Keratinocyte (primary cell): Measurements from ENCODE around the gene ACR. TPM values are rescaled to one million over a fixed set of nuclear protein-coding genes. Genes with fewer than 3 reads are reported as not detected.

Experiments used
- DNase-seq: peaks from one replicate; pipeline ENCODE4 v3.0.0-alpha.2; 2011; ENCODE audit warnings: low read depth, missing footprints, low spot score
- FAIRE-seq: peaks from 2 replicates; lab custom pipeline; 2011; peaks lifted over from hg19 to GRCh38; lab: Jason Lieb, UNC
- H2AFZ ChIP-seq: 2 replicates; pipeline ENCODE4 v1.6.0; 2012; ENCODE audit warnings: low read length, control low read depth, inconsistent platforms; ENCODE audit not compliant: control insufficient read depth
- H3K27ac ChIP-seq: 2 replicates; pipeline ENCODE4 v1.5.1; 2011; ENCODE audit warnings: low read length; ENCODE audit not compliant: control insufficient read depth, insufficient read depth
- H3K27me3 ChIP-seq: 3 replicates; pipeline ENCODE4 v1.6.0; 2011; ENCODE audit warnings: low read length; ENCODE audit not compliant: control insufficient read depth, insufficient read depth; ENCODE audit errors: extremely low read depth
- H3K36me3 ChIP-seq, 2 experiments: 2 replicates in 1 of 2; 3 replicates in 1 of 2; pipeline ENCODE4 v1.5.1; 2011; ENCODE audit warnings: low read length in 2 of 2, mild to moderate bottlenecking in 1 of 2; ENCODE audit not compliant: control insufficient read depth in 2 of 2, insufficient read depth in 2 of 2; ENCODE audit errors: extremely low read depth in 1 of 2
- H3K4me1 ChIP-seq: 3 replicates; pipeline ENCODE4 v1.5.1; 2011; ENCODE audit warnings: low read length; ENCODE audit not compliant: control insufficient read depth, insufficient read depth; ENCODE audit errors: extremely low read depth
- H3K4me2 ChIP-seq: 3 replicates; pipeline ENCODE4 v1.6.0; 2011; ENCODE audit warnings: low read depth, low read length; ENCODE audit not compliant: control insufficient read depth, insufficient read depth; ENCODE audit errors: extremely low read depth
- H3K4me3 ChIP-seq, 3 experiments: fragments of 200-600 bp in 1 of 3; sonication (generic) in 1 of 3; 2 replicates in 2 of 3; 3 replicates in 1 of 3; pipeline ENCODE4 v1.5.1; 2011 to 2016; ENCODE audit warnings: low read length in 3 of 3, mild to moderate bottlenecking in 3 of 3, control low read depth in 2 of 3, inconsistent platforms in 1 of 3, low read depth in 1 of 3, mixed read lengths in 1 of 3, mixed run types in 1 of 3, moderate library complexity in 1 of 3; ENCODE audit not compliant: control insufficient read depth in 2 of 3, insufficient read depth in 2 of 3; ENCODE audit errors: extremely low read depth in 1 of 3
- H3K79me2 ChIP-seq: 2 replicates; pipeline ENCODE4 v1.6.0; 2012; ENCODE audit warnings: low read length; ENCODE audit not compliant: control insufficient read depth, insufficient read depth
- H3K9ac ChIP-seq: 3 replicates; pipeline ENCODE4 v1.6.0; 2011; ENCODE audit warnings: low read length; ENCODE audit not compliant: control insufficient read depth, insufficient read depth; ENCODE audit errors: extremely low read depth
- H3K9me1 ChIP-seq: 3 replicates; pipeline ENCODE4 v1.6.0; 2011; ENCODE audit warnings: low read length; ENCODE audit not compliant: control insufficient read depth, insufficient read depth; ENCODE audit errors: extremely low read depth
- H3K9me3 ChIP-seq: 2 replicates; pipeline ENCODE4 v1.5.1; 2012; ENCODE audit warnings: low read depth, low read length; ENCODE audit not compliant: control insufficient read depth
- H4K20me1 ChIP-seq: 3 replicates; pipeline ENCODE4 v1.6.0; 2011; ENCODE audit warnings: low read length; ENCODE audit not compliant: control insufficient read depth, insufficient read depth; ENCODE audit errors: extremely low read depth
- CTCF ChIP-seq, 3 experiments: IDR thresholded peaks in 1 of 3; conservative IDR thresholded peaks in 1 of 3; optimal IDR thresholded peaks in 1 of 3; 2 replicates in 2 of 3; 3 replicates in 1 of 3; pipeline versions ENCODE3 to v1.5.1; 2011; ENCODE audit warnings: low read length in 3 of 3, mild to moderate bottlenecking in 3 of 3, moderate library complexity in 2 of 3, control low read depth in 1 of 3, inconsistent platforms in 1 of 3; ENCODE audit not compliant: insufficient read depth in 2 of 3; ENCODE audit errors: extremely low read depth in 1 of 3
- EZH2 ChIP-seq: IDR thresholded peaks from one replicate; pipeline ENCODE4 v1.6.1; 2012; ENCODE audit warnings: inconsistent platforms, mild to moderate bottlenecking, low read length, moderate library complexity
- dilution Hi-C: fragments of 300-500 bp; cut with MboI; formaldehyde crosslinking; loops from one replicate; pipeline ENCODE4 v1.7.0; 2020; ENCODE audit warnings: low sequenced_read_pairs; ENCODE audit not compliant: extremely low pct_ligation_motif_present
- polyA minus RNA-seq, 3 experiments: library from RNA; depleted of rRNA, polyadenylated mRNA; stranded (reverse); fragments of >200 nt; gene quantifications; 1 replicate in 1 of 3; 2 replicates in 1 of 3; 3 replicates in 1 of 3; pipeline ENCODE4 v1.2.3, GENCODE V29; 2011
- polyA plus RNA-seq, 5 experiments: library from polyadenylated mRNA; depleted of rRNA in 3 of 5; stranded (reverse) in 3 of 5; stranded (forward) in 1 of 5; unstranded in 1 of 5; fragments of >200 nt; gene quantifications; 1 replicate in 1 of 5; 2 replicates in 3 of 5; 3 replicates in 1 of 5; pipeline versions ENCODE4 v1.2.1 to v1.2.3, GENCODE V29; 2011 to 2012; ENCODE audit warnings: missing spikeins in 2 of 5, low read depth in 1 of 5, low replicate concordance in 1 of 5

Gene ACR
- polyA plus RNA-seq: not detected in 3 replicates
- polyA plus RNA-seq (2011; ENCODE audit: low read depth): not detected
- not detected in 2 replicates for polyA plus RNA-seq (2011; cell fraction: cytosol; rRNA removed)
- not detected in 2 replicates for polyA plus RNA-seq (2011; cell fraction: nucleus; rRNA removed)
- polyA plus RNA-seq (2012; ENCODE audit: low replicate concordance): 0.18 TPM in 1 of 2 replicates, not detected in the other
- not detected in 3 replicates for polyA minus RNA-seq
- polyA minus RNA-seq (2011; cell fraction: cytosol; rRNA and poly(A)+ RNA removed): not detected
- not detected in 2 replicates for polyA minus RNA-seq (2011; cell fraction: nucleus; rRNA and poly(A)+ RNA removed)

GRCh38 chr22:50737728-50738648 lies at the start of gene ACR:
Gene ACR (plus strand): TSS chr22:50738204. CDS start chr22:50738236, 32 bp downstream.
- H3K27me3 ChIP-seq: peaks cover 12% of the 10 kb centered on the region
- H3K9me3 ChIP-seq: no peaks in the 10 kb centered on the region
- H4K20me1 ChIP-seq: no peaks in the 10 kb centered on the region
- DNase-seq (no peak), FAIRE-seq (no peak)
- dilution Hi-C loops: no loop called here
- no peaks in the 10 kb centered on the region for H3K36me3 ChIP-seq
- H3K79me2 ChIP-seq: no peaks in the 10 kb centered on the region
- no peak within 1 kb of the TSS for H2AFZ ChIP-seq
- no peak within 1 kb of the TSS for H3K9ac ChIP-seq
- no peak within 1 kb of the TSS for H3K4me3 ChIP-seq
- no peak within 1 kb of the TSS for H3K4me2 ChIP-seq
- H3K4me1 ChIP-seq: no peaks in the 10 kb centered on the region
- TF ChIP-seq EZH2 (no peak), CTCF (optimal IDR thresholded peaks at IDR 0.05 in 1 of 3, IDR thresholded peaks at IDR 0.05 in 1 of 3, conservative IDR thresholded peaks at IDR 0.05 in 1 of 3; ENCODE audit: extremely low read depth in 1 of 3, insufficient read depth in 2 of 3, low read length in 3 of 3) (no peak)
- H3K27ac ChIP-seq: no peak within 1 kb of the TSS
- no peaks in the 10 kb centered on the region for H3K9me1 ChIP-seq

GRCh38 chr22:50688448-50688847 lies 49.6 kb upstream of the ACR start:
- Histone ChIP-seq H3K4me1 (peaks cover 6% of the 10 kb centered on the region), H3K36me3 (no peaks in the 10 kb centered on the region), H3K9me1 (no peaks in the 10 kb centered on the region), H3K9ac (no peak overlapping the region), H3K27me3 (no peaks in the 10 kb centered on the region), H3K4me3 (no peak overlapping the region), H2AFZ (no peak overlapping the region), H4K20me1 (no peaks in the 10 kb centered on the region), H3K4me2 (no peak overlapping the region), H3K27ac (no peak overlapping the region), H3K9me3 (no peaks in the 10 kb centered on the region), H3K79me2 (no peaks in the 10 kb centered on the region)
- TF ChIP-seq CTCF (optimal IDR thresholded peaks at IDR 0.05 in 1 of 3, IDR thresholded peaks at IDR 0.05 in 1 of 3, conservative IDR thresholded peaks at IDR 0.05 in 1 of 3; ENCODE audit: extremely low read depth in 1 of 3, insufficient read depth in 2 of 3, low read length in 3 of 3) (no peak), EZH2 (no peak)
- FAIRE-seq (no peak), DNase-seq (no peak)
- dilution Hi-C loops: no loop called here
